NCI-H128 (cell line): ENCODE measurements around the gene LLGL2.

Experiments used
- DNase-seq: peaks from one replicate; lab custom pipeline; 2025; ENCODE audit not compliant: unreplicated experiment; lab: John Stamatoyannopoulos, UW

LLGL2 gene

GRCh38 chr17:75610103-75610984, 84.8 kb downstream of the LLGL2 start:
- no peak for DNase-seq

DNA sequence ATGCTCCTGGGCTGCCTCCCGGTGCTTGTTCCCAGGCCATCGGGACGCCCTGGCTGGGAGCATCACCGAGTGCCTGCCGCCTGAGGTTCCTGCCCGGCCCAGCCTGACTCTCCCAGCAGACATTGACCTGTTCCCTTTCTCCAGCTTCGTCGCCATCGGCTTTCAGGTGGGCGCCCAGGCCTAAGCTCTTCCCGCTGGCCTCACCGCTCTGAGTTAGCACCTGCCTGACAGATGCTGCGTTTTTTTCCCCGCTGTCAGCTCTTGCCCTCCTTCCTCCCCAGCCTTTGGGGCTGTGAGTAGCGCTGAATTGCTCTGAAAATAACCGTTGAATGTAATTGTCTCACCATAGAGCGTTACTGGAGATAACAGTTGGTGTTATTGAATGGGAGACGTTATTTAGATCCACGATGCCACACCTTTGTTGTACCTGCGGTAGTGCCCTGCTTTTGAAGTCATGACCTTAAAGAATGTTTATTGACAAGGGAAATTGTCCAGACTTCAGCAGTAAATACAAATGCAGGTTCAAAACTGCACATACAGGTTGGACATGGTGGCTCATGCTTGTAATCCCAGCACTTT, 86.4 kb downstream of the LLGL2 start:
- no peak for DNase-seq

GRCh38 chr17:75612906-75613626, 87.6 kb downstream of the LLGL2 start:
- DNase-seq = no peak

- DNase-seq = no peak
Measured at GRCh38 chr17:75614006-75614405, 88.5 kb downstream of the LLGL2 start.

DNA sequence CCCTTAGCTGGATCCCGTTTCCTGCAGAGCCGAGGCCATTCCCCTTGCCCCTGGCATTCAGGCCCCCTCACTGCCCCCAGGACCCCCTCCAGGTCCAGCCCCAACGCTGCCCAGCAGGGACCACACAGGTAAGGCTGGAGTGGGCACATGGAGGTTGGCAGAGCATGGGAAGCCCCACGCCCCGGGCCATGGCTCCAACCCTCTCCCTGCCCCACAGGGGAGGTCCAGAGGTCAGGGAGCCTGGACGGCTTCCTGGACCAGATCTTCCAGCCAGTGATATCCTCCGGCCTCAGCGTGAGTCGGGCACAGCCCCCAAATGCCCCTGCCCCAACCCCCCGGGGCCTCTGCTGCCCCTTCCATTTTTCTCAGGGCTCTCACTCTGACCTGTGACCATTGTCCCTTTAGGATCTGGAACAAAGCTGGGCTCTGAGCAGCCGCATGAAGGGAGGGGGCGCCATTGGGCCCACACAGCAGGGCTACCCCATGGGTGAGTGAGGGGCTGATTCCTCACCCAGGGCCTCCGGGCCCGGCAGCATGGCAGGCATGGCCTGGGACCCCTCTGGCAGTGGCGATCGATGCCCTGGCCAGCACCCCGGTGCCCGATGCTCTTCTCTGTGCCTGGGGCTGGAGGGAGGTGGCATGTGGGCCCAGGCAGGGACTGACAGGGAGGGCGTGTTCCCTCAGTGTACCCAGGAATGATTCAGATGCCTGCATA, 89.2 kb downstream of the LLGL2 start:
- DNase-seq = no peak

DNA sequence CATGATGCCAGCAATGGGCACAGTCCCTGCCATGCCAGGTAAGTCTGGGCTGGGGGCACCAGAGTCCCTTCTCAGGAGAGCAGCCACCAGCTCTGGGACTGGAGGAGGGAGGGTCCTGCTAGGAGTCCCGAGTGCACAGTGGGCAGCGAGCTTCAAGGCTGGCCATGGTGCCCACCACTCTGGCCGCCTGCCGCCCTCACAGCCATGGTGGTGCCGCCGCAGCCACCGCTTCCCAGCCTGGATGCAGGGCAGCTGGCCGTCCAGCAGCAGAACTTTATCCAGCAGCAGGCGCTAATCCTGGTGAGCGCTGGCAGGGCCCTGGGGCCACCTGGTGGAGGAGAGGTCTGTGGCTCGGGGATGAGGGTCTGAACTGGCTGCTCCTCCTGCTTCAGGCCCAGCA, 89.8 kb downstream of the LLGL2 start:
- DNase-seq = no peak

GRCh38 chr17:75616521-75617122, 91.1 kb downstream of the LLGL2 start:
- no peak for DNase-seq

DNA sequence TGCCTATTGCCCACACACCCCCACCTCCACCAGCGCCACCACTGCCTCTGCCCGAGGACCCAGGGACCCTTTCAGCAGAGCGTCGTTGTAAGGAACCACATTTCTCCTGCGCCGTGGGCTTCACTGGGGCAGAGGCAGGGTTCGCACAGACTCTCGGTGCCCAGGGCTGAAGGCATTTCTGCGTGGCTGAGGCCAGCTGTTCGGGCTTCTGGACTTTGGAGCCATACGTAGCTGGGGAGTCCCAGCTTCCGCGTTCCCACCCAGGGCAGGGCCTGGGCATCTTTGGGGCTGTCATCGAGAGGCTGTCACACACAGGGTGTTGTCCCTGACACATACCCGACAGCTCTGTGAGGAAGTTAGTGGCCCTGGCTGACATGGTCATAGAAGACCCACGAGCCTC, 91.7 kb downstream of the LLGL2 start:
- no peak for DNase-seq

- DNase-seq = no peak
Measured at GRCh38 chr17:75617675-75618074, 92.2 kb downstream of the LLGL2 start.

- no peak for DNase-seq
Measured at GRCh38 chr17:75619506-75620431, 94.3 kb downstream of the LLGL2 start.

GRCh38 chr17:75621489-75621888, 96.0 kb downstream of the LLGL2 start:
- no peak for DNase-seq

DNA sequence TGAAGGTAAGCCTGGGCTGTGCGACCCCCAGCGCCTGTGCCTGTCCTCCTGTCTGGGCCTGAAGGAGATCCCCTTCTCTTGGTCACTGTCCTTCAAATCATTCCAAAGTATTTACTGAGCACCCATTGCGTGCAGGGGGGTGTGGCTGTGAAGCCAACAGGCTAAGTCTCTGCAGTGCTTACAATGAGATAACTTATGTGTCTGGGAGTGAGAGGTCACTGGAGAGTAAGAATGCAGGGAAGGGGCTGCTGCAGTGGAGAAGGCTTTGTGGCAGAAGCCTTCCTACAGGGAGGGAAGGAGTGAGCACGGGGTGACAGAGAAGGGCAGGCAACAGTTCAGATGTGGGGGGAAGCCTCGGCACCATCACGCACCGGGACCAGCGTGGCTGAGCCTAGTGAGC, 96.6 kb downstream of the LLGL2 start:
- no peak for DNase-seq

- no peak for DNase-seq
Measured at GRCh38 chr17:75622771-75623273, 97.3 kb downstream of the LLGL2 start.

DNA sequence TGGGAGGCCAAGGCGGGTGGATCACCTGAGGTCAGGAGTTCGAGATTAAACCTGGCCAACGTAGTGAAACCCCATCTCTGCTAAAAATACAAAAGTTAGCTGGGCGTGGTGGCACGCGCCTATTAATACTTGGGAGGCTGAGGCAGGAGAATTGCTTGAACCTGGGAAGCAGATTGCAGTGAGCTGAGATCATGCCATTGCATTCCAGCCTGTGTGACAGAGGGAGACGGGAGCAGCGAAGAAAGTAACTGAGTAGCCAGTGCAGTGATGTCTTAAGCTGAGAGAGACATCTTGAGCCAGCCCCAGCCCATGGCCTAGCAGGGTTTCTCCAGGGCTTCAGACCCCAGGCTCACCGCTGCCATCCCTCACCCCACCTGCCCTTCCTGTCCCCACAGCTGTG, 97.9 kb downstream of the LLGL2 start:
- DNase-seq = no peak

DNA sequence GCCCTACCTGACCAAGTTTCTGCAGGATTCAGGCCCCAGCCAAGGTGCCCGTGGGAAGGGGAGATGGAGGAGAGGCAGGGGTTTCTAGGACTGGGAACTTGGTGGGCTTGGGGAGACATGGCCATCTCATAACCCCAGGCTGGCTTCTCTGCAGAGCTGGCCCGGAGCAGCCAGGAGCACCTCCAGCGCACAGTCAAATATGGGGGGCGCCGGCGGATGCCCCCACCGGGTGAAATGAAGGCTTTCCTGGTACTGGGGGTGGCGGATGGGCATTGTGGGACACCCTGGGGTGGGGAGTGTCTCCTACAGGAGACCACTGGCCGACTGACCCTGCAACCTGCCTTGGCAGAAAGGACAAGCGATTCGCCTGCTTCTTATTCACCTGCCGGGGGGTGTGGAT, 98.5 kb downstream of the LLGL2 start:
- no peak for DNase-seq
